NCI-H226 (cell line): ENCODE data around the gene SEMA3G.

Experiments used
- DNase-seq: peaks from one replicate; pipeline ENCODE4 v3.0.0-alpha.2; 2015

SEMA3G gene

GRCh38 chr3:52479037-52479876 is 34.4 kb upstream of the SEMA3G start:
- no peak for DNase-seq

- DNase-seq, result no peak
These were observed 32.8 kb upstream of the SEMA3G start for GRCh38 chr3:52477796-52478095.

- DNase-seq, result no peak
These were observed 32.3 kb upstream of the SEMA3G start for GRCh38 chr3:52477076-52477795.

GRCh38 chr3:52473026-52473425 is 28.1 kb upstream of the SEMA3G start:
- no peak for DNase-seq

- no peak for DNase-seq
These were observed 27.5 kb upstream of the SEMA3G start for GRCh38 chr3:52472239-52473000.

GRCh38 chr3:52471371-52472238 is 26.7 kb upstream of the SEMA3G start:
- DNase-seq, result no peak

- DNase-seq, result no peak
These were observed 26.0 kb upstream of the SEMA3G start for GRCh38 chr3:52470920-52471319.

- DNase-seq, result no peak
These were observed 24.1 kb upstream of the SEMA3G start for GRCh38 chr3:52469001-52469400.

GRCh38 chr3:52468336-52468735 is 23.4 kb upstream of the SEMA3G start:
- DNase-seq, result no peak

GRCh38 chr3:52463416-52463815 is 18.5 kb upstream of the SEMA3G start:
- no peak for DNase-seq

- DNase-seq, result no peak
These were observed 17.0 kb upstream of the SEMA3G start for GRCh38 chr3:52461874-52462273.

- no peak for DNase-seq
These were observed 14.1 kb upstream of the SEMA3G start for GRCh38 chr3:52458770-52459545.

- DNase-seq, result no peak
These were observed 13.3 kb upstream of the SEMA3G start for GRCh38 chr3:52458031-52458760.

- no peak for DNase-seq
These were observed 11.9 kb upstream of the SEMA3G start for GRCh38 chr3:52456800-52457183.

- DNase-seq, result no peak
These were observed 11.4 kb upstream of the SEMA3G start for GRCh38 chr3:52456169-52456799.

GRCh38 chr3:52455283-52456168 is 10.6 kb upstream of the SEMA3G start, which contains the start of gene NISCH:
Gene NISCH (plus strand): TSS chr3:52455604. CDS start chr3:52455642, 38 bp downstream.
- peak; percentile 45 for DNase-seq

- DNase-seq, result no peak
These were observed 10.0 kb upstream of the SEMA3G start for GRCh38 chr3:52454938-52455282.

- no peak for DNase-seq
These were observed 9.5 kb upstream of the SEMA3G start for GRCh38 chr3:52454250-52454937.
